OCI-LY7 (cell line): ENCODE data around the gene DAP3. TPM values are rescaled to one million over a fixed set of nuclear protein-coding genes. Genes with fewer than 3 reads are reported as not detected.
"Not testable (repeated sequence)": the region's sequence is repeated elsewhere in the genome, so short reads cannot be mapped to it uniquely, and the experiment has no call there.

Experiments
- BruUV-seq: library from RNA; stranded (reverse); fragments of 400-500 nt; replicated peaks from 2 replicates; lab custom pipeline; 2021; lab: Mats Ljungman, UMichigan
- CTCF ChIA-PET: fragments of 300-600 bp; sonication (Branson Sonifier 250); formaldehyde crosslinking; loops from one replicate; lab custom pipeline; 2022; ENCODE audit warnings: antibody characterized with exemption; ENCODE audit not compliant: unreplicated experiment; lab: Charles Lee
- POLR2A ChIA-PET: fragments of 300-600 bp; sonication (Branson Sonifier 250); formaldehyde crosslinking; loops from one replicate; lab custom pipeline; 2022; ENCODE audit warnings: antibody characterized with exemption; lab: Charles Lee
- DNase-seq: peaks from one replicate; pipeline ENCODE4 v3.0.0-alpha.2; 2015; ENCODE audit warnings: low spot score
- H2AFZ ChIP-seq: fragments of 200-600 bp; sonication (generic), shearing (Covaris generic); 2 replicates; pipeline ENCODE4 v1.6.1; 2014; ENCODE audit warnings: mild to moderate bottlenecking, antibody characterized with exemption, low read length, moderate library complexity
- H3K27ac ChIP-seq: fragments of 200-600 bp; sonication (generic); 2 replicates; pipeline ENCODE4 v1.5.1; 2014; ENCODE audit warnings: mixed run types, low read depth, mild to moderate bottlenecking, moderate library complexity, low read length, inconsistent platforms; ENCODE audit not compliant: poor library complexity, severe bottlenecking
- H3K36me3 ChIP-seq: fragments of 200-600 bp; sonication (generic); 2 replicates; pipeline ENCODE4 v1.6.1; 2014; ENCODE audit warnings: mild to moderate bottlenecking, antibody characterized with exemption, low read length, moderate library complexity, mixed read lengths; ENCODE audit not compliant: insufficient read depth
- H3K4me1 ChIP-seq: fragments of 200-600 bp; sonication (generic); 2 replicates; pipeline ENCODE4 v1.5.1; 2014; ENCODE audit warnings: mild to moderate bottlenecking, low read length; ENCODE audit not compliant: insufficient read depth, poor library complexity, severe bottlenecking
- H3K4me2 ChIP-seq: fragments of 200-600 bp; sonication (generic); 2 replicates; pipeline ENCODE4 v1.6.1; 2014; ENCODE audit warnings: mild to moderate bottlenecking, low read length
- H3K4me3 ChIP-seq: fragments of 200-600 bp; sonication (generic); 2 replicates; pipeline ENCODE4 v1.5.1; 2014; ENCODE audit warnings: mild to moderate bottlenecking, low read depth, low read length; ENCODE audit not compliant: poor library complexity, severe bottlenecking
- H3K79me2 ChIP-seq: fragments of 200-600 bp; sonication (generic); 2 replicates; pipeline ENCODE4 v1.6.1; 2016; ENCODE audit warnings: low read depth, mild to moderate bottlenecking, low read length, moderate library complexity, mixed read lengths; ENCODE audit not compliant: insufficient read depth
- H3K9me2 ChIP-seq: fragments of 200-600 bp; sonication (generic); 2 replicates; pipeline ENCODE4 v1.6.1; 2016; ENCODE audit warnings: mild to moderate bottlenecking, low read length, mixed read lengths; ENCODE audit not compliant: insufficient read depth
- H3K9me3 ChIP-seq: fragments of 200-600 bp; sonication (generic); 2 replicates; pipeline ENCODE4 v1.6.1; 2014; ENCODE audit warnings: mild to moderate bottlenecking, mixed run types, low read length, mixed read lengths
- H4K20me1 ChIP-seq: fragments of 200-600 bp; sonication (generic); 2 replicates; pipeline ENCODE4 v1.6.1; 2014; ENCODE audit warnings: mild to moderate bottlenecking, antibody characterized with exemption, low read length, moderate library complexity, mixed read lengths; ENCODE audit not compliant: insufficient read depth
- CTCF ChIP-seq: fragments of 200-600 bp; sonication (generic); conservative IDR thresholded peaks from 2 replicates; pipeline ENCODE4 v1.5.1; 2014; ENCODE audit warnings: mild to moderate bottlenecking, antibody characterized with exemption, low read length, moderate library complexity, mixed read lengths
- EZH2phosphoT487 ChIP-seq: fragments of 200-600 bp; sonication (generic); IDR thresholded peaks from 2 replicates; pipeline ENCODE4 v1.6.1; 2018; ENCODE audit warnings: low read depth, borderline replicate concordance, mild to moderate bottlenecking, mixed run types, antibody characterized with exemption, low read length, moderate library complexity, mixed read lengths
- intact Hi-C: fragments of 100-400 bp; cut with micrococcal nuclease; formaldehyde crosslinking; loops from one replicate; pipeline ENCODE4 v1.10.0; 2022; ENCODE audit not compliant: unreplicated experiment
- total RNA-seq, 2 experiments: library from RNA; depleted of rRNA in 1 of 2; stranded (reverse); fragments of >200 nt in 1 of 2; shearing (Covaris generic) in 1 of 2; gene quantifications; 2 replicates each; pipeline ENCODE4 v1.2.3, GENCODE V29; 2014 to 2022

Gene DAP3
- total RNA-seq, 2 experiments from 2014 or later: 110 to 178 TPM

DNA sequence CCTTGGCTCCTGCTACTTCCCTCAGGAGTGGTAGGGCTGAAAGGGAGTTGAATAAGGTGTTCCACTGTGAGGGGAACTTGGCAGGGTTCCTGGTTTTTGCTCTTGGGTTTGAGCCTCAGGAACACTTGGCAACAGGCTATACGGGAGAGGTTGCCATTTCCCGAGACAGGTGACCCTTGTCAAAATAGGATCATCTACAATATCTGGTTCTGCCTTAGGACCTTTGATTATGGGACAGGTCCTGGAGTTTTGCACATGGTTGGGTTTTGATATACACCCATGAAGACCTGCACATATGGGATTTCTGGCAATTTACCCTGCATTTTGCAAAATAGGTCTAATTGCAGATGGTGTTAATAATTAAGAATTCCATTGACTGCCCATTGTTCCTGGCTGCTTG lies 31.4 kb upstream of the DAP3 start:
- TF ChIP-seq EZH2phosphoT487 (no peak), CTCF (no peak)

GRCh38 chr1:155661239-155661638 lies 27.7 kb upstream of the DAP3 start:
- POLR2A ChIA-PET, H3K9me2 ChIP-seq, H4K20me1 ChIP-seq, H3K9me3 ChIP-seq, H2AFZ ChIP-seq, H3K79me2 ChIP-seq, H3K4me2 ChIP-seq, H3K27ac ChIP-seq, BruUV-seq, intact Hi-C loops, H3K4me1 ChIP-seq, H3K4me3 ChIP-seq, DNase-seq, CTCF ChIA-PET: not testable (repeated sequence)
- peaks cover 86% of the 10 kb centered on the region for H3K36me3 ChIP-seq

More for the DNA sequence above, 31.4 kb upstream of the DAP3 start:
- Histone ChIP-seq H3K9me3 (no peaks in the 10 kb centered on the region), H4K20me1 (no peaks in the 10 kb centered on the region), H3K79me2 (no peaks in the 10 kb centered on the region), H3K36me3 (peaks cover 49% of the 10 kb centered on the region), H3K4me2 (no peak overlapping the region), H3K4me3 (no peak overlapping the region), H2AFZ (no peak overlapping the region), H3K27ac (no peak overlapping the region), H3K9me2 (no peaks in the 10 kb centered on the region), H3K4me1 (no peaks in the 10 kb centered on the region)
- intact Hi-C loops: no loop called here
- ChIA-PET CTCF (no interaction called here), POLR2A (no interaction called here)
- no TSS peak for BruUV-seq
- no peak for DNase-seq

GRCh38 chr1:155669233-155670162 lies 19.4 kb upstream of the DAP3 start:
- Histone ChIP-seq H4K20me1 (no peaks in the 10 kb centered on the region), H3K4me2 (no peak overlapping the region), H3K79me2 (no peaks in the 10 kb centered on the region), H2AFZ (no peak overlapping the region), H3K4me3 (no peak overlapping the region), H3K27ac (no peak overlapping the region), H3K9me2 (no peaks in the 10 kb centered on the region), H3K36me3 (peaks cover 97% of the 10 kb centered on the region), H3K9me3 (no peaks in the 10 kb centered on the region), H3K4me1 (no peaks in the 10 kb centered on the region)
- intact Hi-C loops: no loop called here
- BruUV-seq: no TSS peak
- DNase-seq: no peak
- POLR2A ChIA-PET: no interaction called here
- TF ChIP-seq CTCF (no peak), EZH2phosphoT487 (no peak)
- CTCF ChIA-PET: no interaction called here
